ENCODE measurements around the gene ANKS3.

The ANKS3 gene

DNA sequence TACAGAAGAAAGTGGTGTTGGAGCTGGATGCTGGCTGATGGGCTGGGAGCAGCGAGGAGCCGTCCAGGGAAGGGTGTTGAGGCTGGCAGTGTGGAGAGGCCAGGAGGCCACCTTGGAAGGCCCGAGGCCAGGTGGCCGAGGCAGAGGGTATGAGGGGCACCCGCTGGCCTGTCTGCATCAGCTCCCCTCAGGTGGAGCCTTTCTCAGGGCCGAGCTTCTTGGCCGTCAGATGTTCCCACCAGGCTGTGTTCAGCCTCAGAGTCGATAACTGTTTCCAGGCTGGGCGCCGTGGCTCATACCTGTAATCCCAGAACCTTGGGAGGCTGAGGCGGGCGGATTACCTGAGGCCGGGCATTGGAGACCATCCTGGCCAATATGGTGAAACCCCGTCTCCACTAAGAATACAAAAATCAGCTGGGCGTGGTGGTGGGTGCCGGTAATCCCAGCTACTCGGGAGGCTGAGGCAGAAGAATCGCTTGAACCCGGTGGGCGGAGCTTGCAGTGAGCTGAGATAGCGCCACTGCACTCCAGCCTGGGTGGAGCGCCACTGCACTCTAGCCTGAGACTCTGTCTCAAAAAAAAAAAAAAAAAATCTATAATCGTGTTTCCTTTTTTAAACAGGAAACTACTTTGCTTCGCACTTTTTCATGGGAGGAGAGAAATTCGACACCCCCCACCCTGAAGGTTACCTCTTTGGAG lies 84.2 kb downstream of the ANKS3 start:
- no peak for DNase-seq (ENCODE audit: low read depth in 2 of 2)

DNA sequence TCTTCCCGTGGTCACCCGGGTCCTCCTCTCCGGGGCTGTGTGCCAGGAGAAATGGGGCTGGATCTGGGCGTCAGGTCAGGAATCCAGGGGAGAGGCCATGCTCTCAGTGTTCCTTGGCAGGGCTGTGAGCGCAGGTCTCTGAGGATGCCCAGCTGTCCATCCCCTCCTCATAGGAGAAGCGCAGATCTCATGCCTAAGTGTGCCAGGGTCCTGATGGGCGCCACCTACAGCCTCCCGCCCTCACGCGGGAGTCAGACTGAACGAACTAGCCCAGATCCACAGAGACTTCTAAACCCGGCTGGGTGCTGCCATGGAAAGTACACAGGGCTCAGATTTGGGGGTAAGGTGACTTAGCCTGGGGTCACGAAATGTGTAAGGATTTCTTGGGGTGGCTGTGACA lies 85.2 kb downstream of the ANKS3 start:
- DNase-seq (ENCODE audit: low read depth in 2 of 2): no peak

DNA sequence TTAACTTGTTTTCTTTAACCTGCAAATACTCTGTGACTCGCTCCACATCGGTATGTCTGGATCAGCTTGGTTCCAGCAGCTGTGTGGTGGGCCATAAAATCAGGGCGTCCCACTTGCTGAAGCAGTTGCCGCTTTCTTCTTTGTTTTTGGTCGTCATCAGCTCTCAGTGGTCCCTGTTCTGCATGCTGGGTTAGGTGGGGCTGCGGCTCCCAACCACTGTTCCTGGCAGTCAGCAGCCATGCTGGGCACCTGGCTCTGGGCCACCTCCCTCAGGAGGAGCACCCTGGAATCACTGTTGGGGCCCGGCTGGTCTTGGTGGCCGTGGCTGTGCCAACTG lies 86.5 kb downstream of the ANKS3 start:
- no peak for DNase-seq (ENCODE audit: low read depth in 2 of 2)

DNA sequence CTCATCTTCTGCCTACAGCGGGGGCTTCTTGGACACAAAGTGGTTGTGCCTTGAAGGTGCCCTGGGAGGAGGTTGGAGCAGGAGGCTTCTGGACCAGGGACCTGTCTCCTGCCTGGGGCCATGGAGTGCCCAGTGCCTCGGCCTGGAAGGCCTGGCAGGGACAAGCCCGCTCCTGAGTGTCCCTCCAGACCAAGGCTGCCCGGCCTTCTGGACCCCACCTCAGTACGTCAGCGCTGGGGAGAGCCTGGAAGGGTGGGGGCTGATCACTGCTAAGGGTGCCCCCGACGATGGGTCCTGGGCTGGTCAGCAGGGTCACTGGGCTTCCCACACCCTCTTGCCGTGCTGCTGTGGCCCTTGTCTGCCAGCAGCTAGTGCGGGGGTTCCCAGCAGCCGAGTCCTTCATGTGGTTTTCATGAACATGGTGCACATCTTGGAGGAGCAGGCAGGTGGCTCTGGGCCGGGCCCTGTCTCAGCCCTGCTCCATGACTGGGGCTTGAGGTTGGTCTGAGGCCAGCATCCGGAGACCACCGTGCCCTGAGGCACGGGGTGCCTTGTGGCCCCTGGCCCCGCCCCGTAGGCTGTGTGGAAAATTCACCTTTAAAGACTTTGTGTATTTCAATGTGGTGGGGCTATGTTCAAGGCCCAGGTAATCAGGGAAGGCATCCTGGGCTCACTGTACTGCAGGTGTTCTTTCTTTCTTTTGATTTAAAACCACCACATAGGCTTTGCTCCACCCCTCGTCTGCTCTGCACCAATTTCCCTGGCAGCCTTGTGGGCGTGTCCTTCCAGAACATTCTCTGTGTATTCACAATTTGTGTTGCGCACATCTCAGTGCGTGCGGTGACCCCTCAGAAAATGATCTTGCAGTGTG lies 87.1 kb downstream of the ANKS3 start:
- no peak for DNase-seq (ENCODE audit: low read depth in 2 of 2)
